H9 (cell line): Measurements from ENCODE around the gene AK9. TPM values are rescaled to one million over a fixed set of nuclear protein-coding genes. Genes with fewer than 3 reads are reported as not detected.
A peak's percentile ranks its signal among the peaks of the same experiment; 100 is the strongest.

Experiments used
- DNase-seq: peaks from one replicate; pipeline ENCODE4 v3.0.0-alpha.2; 2017
- H2AFZ ChIP-seq: one replicate; pipeline ENCODE4 v1.6.1; 2013; ENCODE audit warnings: mild to moderate bottlenecking, low read length, control low read depth, moderate library complexity
- H2AK5ac ChIP-seq: 2 replicates; pipeline ENCODE4 v1.6.1; 2013; ENCODE audit warnings: low read length, control low read depth, mixed read lengths; ENCODE audit not compliant: insufficient read length
- H2BK120ac ChIP-seq: one replicate; pipeline ENCODE4 v1.6.1; 2013; ENCODE audit warnings: low read depth, mild to moderate bottlenecking, low read length, control low read depth, inconsistent platforms; ENCODE audit not compliant: poor library complexity, severe bottlenecking
- H2BK12ac ChIP-seq: 2 replicates; pipeline ENCODE4 v1.6.1; 2013; ENCODE audit warnings: low read length, control low read depth, mixed read lengths, low read depth; ENCODE audit not compliant: insufficient read length
- H2BK15ac ChIP-seq: 2 replicates; pipeline ENCODE4 v1.6.1; 2013; ENCODE audit warnings: low read depth, low read length, control low read depth
- H2BK20ac ChIP-seq: one replicate; pipeline ENCODE4 v1.6.1; 2013; ENCODE audit warnings: low read depth, mild to moderate bottlenecking, low read length, control low read depth, inconsistent platforms; ENCODE audit not compliant: poor library complexity, severe bottlenecking
- H2BK5ac ChIP-seq: 2 replicates; pipeline ENCODE4 v1.6.1; 2013; ENCODE audit warnings: low read length, control low read depth, mixed read lengths; ENCODE audit not compliant: insufficient read length
- H3K14ac ChIP-seq: 2 replicates; pipeline ENCODE4 v1.6.1; 2013; ENCODE audit warnings: low read length, control low read depth; ENCODE audit not compliant: insufficient read depth
- H3K18ac ChIP-seq: 2 replicates; pipeline ENCODE4 v1.6.1; 2013; ENCODE audit warnings: low read depth, mild to moderate bottlenecking, mixed read lengths, low read length, control low read depth; ENCODE audit not compliant: insufficient read length
- H3K23ac ChIP-seq: 2 replicates; pipeline ENCODE4 v1.6.1; 2013; ENCODE audit warnings: low read length, control low read depth, mixed read lengths, low read depth; ENCODE audit not compliant: insufficient read length
- H3K23me2 ChIP-seq: 2 replicates; pipeline ENCODE4 v1.6.1; 2013; ENCODE audit warnings: low read depth, mild to moderate bottlenecking, mixed read lengths, low read length, control low read depth; ENCODE audit not compliant: insufficient read length, poor library complexity, severe bottlenecking
- H3K27ac ChIP-seq: 2 replicates; pipeline ENCODE4 v1.5.1; 2013; ENCODE audit warnings: low read length, control low read depth, mixed read lengths, low read depth; ENCODE audit not compliant: insufficient read length
- H3K27me3 ChIP-seq: 2 replicates; pipeline ENCODE4 v1.6.1; 2013; ENCODE audit warnings: low read length, control low read depth, inconsistent platforms; ENCODE audit not compliant: insufficient read depth
- H3K4ac ChIP-seq: 2 replicates; pipeline ENCODE4 v1.6.1; 2013; ENCODE audit warnings: low read depth, mild to moderate bottlenecking, control low read depth, inconsistent platforms, low read length, moderate library complexity
- H3K4me1 ChIP-seq: 2 replicates; pipeline ENCODE4 v1.6.1; 2013; ENCODE audit warnings: low read length, control low read depth, inconsistent platforms; ENCODE audit not compliant: insufficient read depth
- H3K4me2 ChIP-seq: 2 replicates; pipeline ENCODE4 v1.6.1; 2013; ENCODE audit warnings: low read length, control low read depth, mixed read lengths; ENCODE audit not compliant: insufficient read length, insufficient read depth
- H3K56ac ChIP-seq: 2 replicates; pipeline ENCODE4 v1.6.1; 2013; ENCODE audit warnings: low read depth, mild to moderate bottlenecking, mixed read lengths, low read length, control low read depth; ENCODE audit not compliant: insufficient read length
- H3K79me1 ChIP-seq: 2 replicates; pipeline ENCODE4 v1.6.1; 2013; ENCODE audit warnings: low read depth, mild to moderate bottlenecking, moderate library complexity, low read length, control low read depth, inconsistent platforms; ENCODE audit not compliant: insufficient read depth, poor library complexity, severe bottlenecking
- H3K79me2 ChIP-seq: 2 replicates; pipeline ENCODE4 v1.6.1; 2013; ENCODE audit warnings: low read length, control low read depth, inconsistent platforms; ENCODE audit not compliant: insufficient read depth
- H3K9ac ChIP-seq: 2 replicates; pipeline ENCODE4 v1.6.1; 2013; ENCODE audit warnings: low read length, control low read depth, mixed read lengths; ENCODE audit not compliant: insufficient read length; ENCODE audit errors: extremely low read depth
- H3K9me3 ChIP-seq: one replicate; pipeline ENCODE4 v1.6.1; 2013; ENCODE audit warnings: low read depth, low read length, inconsistent platforms; ENCODE audit not compliant: control insufficient read depth
- H3T11ph ChIP-seq: one replicate; pipeline ENCODE4 v1.6.1; 2013; ENCODE audit warnings: mild to moderate bottlenecking, low read length, control low read depth, inconsistent platforms
- H4K20me1 ChIP-seq: one replicate; pipeline ENCODE4 v1.6.1; 2013; ENCODE audit not compliant: control insufficient read depth, insufficient read length, insufficient read depth
- H4K5ac ChIP-seq: 2 replicates; pipeline ENCODE4 v1.6.1; 2013; ENCODE audit warnings: low read depth, mild to moderate bottlenecking, mixed read lengths, low read length, control low read depth; ENCODE audit not compliant: insufficient read length
- H4K8ac ChIP-seq: replicated peaks from 2 replicates; pipeline ENCODE4 v1.6.1; 2013; ENCODE audit warnings: low read length, control low read depth, mixed read lengths, low read depth; ENCODE audit not compliant: insufficient read length
- H4K91ac ChIP-seq: 2 replicates; pipeline ENCODE4 v1.6.1; 2013; ENCODE audit warnings: low read depth, mild to moderate bottlenecking, moderate library complexity, mixed read lengths, low read length, control low read depth; ENCODE audit not compliant: insufficient read length
- H3K27ac Mint-ChIP-seq, 3 experiments: 2 replicates in 2 of 3; 3 replicates in 1 of 3; pipeline ENCODE4 v1.8.0; 2020 to 2021; ENCODE audit warnings: mixed read lengths in 3 of 3, mild to moderate bottlenecking in 1 of 3, moderate library complexity in 1 of 3
- H3K27me3 Mint-ChIP-seq: 2 replicates; pipeline ENCODE4 v1.8.0; 2021; ENCODE audit warnings: low read depth, mild to moderate bottlenecking, moderate library complexity, mixed read lengths
- H3K36me3 Mint-ChIP-seq, 3 experiments: 2 replicates in 2 of 3; 3 replicates in 1 of 3; pipeline ENCODE4 v1.8.0; 2020 to 2021; ENCODE audit warnings: low read depth in 3 of 3, mixed read lengths in 3 of 3; ENCODE audit not compliant: insufficient read depth in 1 of 3
- H3K4me1 Mint-ChIP-seq, 2 experiments: 2 replicates each; pipeline ENCODE4 v1.8.0; 2020; ENCODE audit warnings: mixed read lengths in 2 of 2
- H3K4me3 Mint-ChIP-seq, 2 experiments: 2 replicates in 1 of 2; 3 replicates in 1 of 2; pipeline ENCODE4 v1.8.0; 2020 to 2021; ENCODE audit warnings: mild to moderate bottlenecking in 2 of 2, mixed read lengths in 2 of 2, moderate library complexity in 1 of 2
- H3K9me3 Mint-ChIP-seq, 2 experiments: 2 replicates in 1 of 2; 3 replicates in 1 of 2; pipeline ENCODE4 v1.8.0; 2020; ENCODE audit warnings: mild to moderate bottlenecking in 2 of 2, mixed read lengths in 2 of 2, moderate library complexity in 1 of 2
- WGBS: extraction: QIAGEN DNeasy Blood & Tissue Kit; methylation state at CpG from one replicate; pipeline ENCODE4 v1.1.7; 2013; ENCODE audit warnings: missing lambda C conversion rate, low lambda C conversion rate, mixed read lengths; ENCODE audit not compliant: insufficient read length; ENCODE audit errors: extremely low coverage; 5-methylcytosine and 5-hydroxymethylcytosine counted together
- total RNA-seq: library from RNA; stranded (reverse); gene quantifications from 2 replicates; pipeline ENCODE4 v1.2.1, GENCODE V29; 2021
- TF ChIP-seq, protein P1 (sequence below): fragments of 200-600 bp; sonication (generic); conservative IDR thresholded peaks from 3 replicates; pipeline ENCODE4 v1.8.0; 2021; ENCODE audit warnings: antibody characterized with exemption, mild to moderate bottlenecking

AK9 gene
- total RNA-seq, 1 experiment from 2014 or later, result 2.3 TPM

DNA sequence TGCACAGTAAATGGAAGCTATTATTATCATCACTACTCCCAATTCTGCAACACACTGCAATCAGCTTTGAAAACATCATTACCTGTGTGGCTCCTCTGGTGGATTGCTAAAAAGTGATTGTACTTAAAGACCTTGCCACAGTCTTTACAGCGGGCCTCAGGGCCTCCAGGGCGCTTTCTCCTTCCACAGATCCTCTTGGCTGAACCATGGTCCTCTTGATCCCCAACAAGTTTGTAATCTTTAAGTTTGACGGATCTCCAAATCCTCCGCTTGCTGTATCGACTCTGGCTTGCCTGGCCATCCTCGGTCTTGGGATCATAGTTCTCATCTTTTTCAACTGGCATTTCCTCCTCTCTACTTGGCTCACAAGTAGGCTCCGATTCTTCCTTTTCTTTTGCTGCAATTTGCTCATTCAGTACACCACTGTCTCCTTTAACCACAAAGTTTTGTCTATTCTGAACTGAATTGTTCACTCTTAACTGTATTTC, 210.0 kb downstream of the AK9 start:
- Mint-ChIP-seq H3K27ac (peak overlapping the region in 1 of 3 experiments; percentile 16; a peak in 2 of 7 replicates), H3K4me3 (peak overlapping the region; percentile 90 to 93), H3K27me3 (peaks cover 3% of the 10 kb centered on the region; the same call in 1 of the 2 replicates), H3K9me3 (no peaks in the 10 kb centered on the region), H3K36me3 (peaks cover 18 to 55% (median 48%) of the 10 kb centered on the region in 3 experiments), H3K4me1 (peaks cover 61 to 62% of the 10 kb centered on the region in 2 experiments)
- H2AK5ac ChIP-seq, result no peak overlapping the region
- TF ChIP-seq, protein P1, sequence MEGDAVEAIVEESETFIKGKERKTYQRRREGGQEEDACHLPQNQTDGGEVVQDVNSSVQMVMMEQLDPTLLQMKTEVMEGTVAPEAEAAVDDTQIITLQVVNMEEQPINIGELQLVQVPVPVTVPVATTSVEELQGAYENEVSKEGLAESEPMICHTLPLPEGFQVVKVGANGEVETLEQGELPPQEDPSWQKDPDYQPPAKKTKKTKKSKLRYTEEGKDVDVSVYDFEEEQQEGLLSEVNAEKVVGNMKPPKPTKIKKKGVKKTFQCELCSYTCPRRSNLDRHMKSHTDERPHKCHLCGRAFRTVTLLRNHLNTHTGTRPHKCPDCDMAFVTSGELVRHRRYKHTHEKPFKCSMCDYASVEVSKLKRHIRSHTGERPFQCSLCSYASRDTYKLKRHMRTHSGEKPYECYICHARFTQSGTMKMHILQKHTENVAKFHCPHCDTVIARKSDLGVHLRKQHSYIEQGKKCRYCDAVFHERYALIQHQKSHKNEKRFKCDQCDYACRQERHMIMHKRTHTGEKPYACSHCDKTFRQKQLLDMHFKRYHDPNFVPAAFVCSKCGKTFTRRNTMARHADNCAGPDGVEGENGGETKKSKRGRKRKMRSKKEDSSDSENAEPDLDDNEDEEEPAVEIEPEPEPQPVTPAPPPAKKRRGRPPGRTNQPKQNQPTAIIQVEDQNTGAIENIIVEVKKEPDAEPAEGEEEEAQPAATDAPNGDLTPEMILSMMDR, result no peak
- H3K9me3 ChIP-seq, result no peaks in the 10 kb centered on the region
- no peak for DNase-seq
- no peak overlapping the region for H3K14ac ChIP-seq
- WGBS, result no CpG with 5 or more reads among the region's 7 CpGs
- no peak overlapping the region for H2BK12ac ChIP-seq
- no peak overlapping the region for H2BK15ac ChIP-seq
- H3K27me3 ChIP-seq, result no peaks in the 10 kb centered on the region
- H3K4me1 ChIP-seq, result peaks cover 13% of the 10 kb centered on the region; the same call in 1 of the 2 replicates
- H3K23ac ChIP-seq, result no peak overlapping the region
- H3K18ac ChIP-seq, result no peak overlapping the region
- H3K9ac ChIP-seq, result no peak overlapping the region
- H2BK120ac ChIP-seq, result no peak overlapping the region
- H3K4me2 ChIP-seq, result peak overlapping the region; percentile 48
- H4K20me1 ChIP-seq, result no peaks in the 10 kb centered on the region
- H3T11ph ChIP-seq, result no peak overlapping the region
- peaks cover 31% of the 10 kb centered on the region; the same call in 1 of the 2 replicates for H3K79me2 ChIP-seq
- H2BK20ac ChIP-seq, result no peak overlapping the region
- peaks cover 4% of the 10 kb centered on the region for H3K23me2 ChIP-seq
- H3K27ac ChIP-seq, result no peak overlapping the region
- peaks cover 2% of the 10 kb centered on the region for H3K79me1 ChIP-seq
- no peak overlapping the region for H4K91ac ChIP-seq
- H2BK5ac ChIP-seq, result no peak overlapping the region
- no peak overlapping the region for H2AFZ ChIP-seq
- H3K4ac ChIP-seq, result no peak overlapping the region
- no peak overlapping the region for H4K8ac ChIP-seq
- H3K56ac ChIP-seq, result no peak overlapping the region
- H4K5ac ChIP-seq, result no peak overlapping the region
